ENCODE measurements around the gene PROS1.

GRCh38 chr3:93984618-93985017 is 10.9 kb upstream of the PROS1 start:
- no peak for TF ChIP-seq POLR2A (IDR thresholded peaks at IDR 0.05)
- no peak for TF ChIP-seq CTCF (IDR thresholded peaks at IDR 0.05)
